Measurements from ENCODE around the gene RUNX1. TPM values are rescaled to one million over a fixed set of nuclear protein-coding genes. Genes with fewer than 3 reads are reported as not detected.

Gene RUNX1
- total RNA-seq, 2 donors from 2014 or later: 21.3 to 23.0 TPM

DNA sequence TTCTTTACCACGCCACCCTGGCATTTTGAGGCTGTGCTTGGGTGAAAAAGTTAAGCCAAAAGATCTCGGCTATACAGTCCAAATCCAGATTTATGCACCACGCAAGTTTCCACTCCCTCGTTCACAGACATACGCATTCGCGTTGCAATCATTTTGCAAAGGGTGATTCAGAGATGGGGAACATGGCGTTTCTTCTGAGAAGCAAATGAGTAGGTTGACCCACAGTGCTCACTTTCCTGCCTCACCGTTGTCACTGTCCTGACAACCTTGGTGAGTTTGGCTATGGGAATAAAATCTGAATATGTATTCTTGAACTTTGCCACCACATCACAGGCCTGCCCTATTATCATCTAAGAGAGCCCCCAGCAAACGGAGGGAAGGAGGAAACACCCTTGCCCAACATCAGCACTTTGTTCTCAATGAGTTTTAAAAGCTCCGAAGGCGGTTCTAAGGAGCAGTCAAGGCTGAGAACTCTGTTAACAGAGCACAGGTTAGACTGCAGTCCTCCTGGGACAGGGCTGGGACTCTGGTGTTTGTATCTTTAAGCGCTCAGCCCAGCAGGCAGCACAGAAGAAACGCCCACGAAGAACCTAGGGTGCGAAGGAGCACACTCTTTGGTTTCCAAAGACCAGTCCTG, 86.4 kb downstream of the RUNX1 start:
- no peak overlapping the region for H3K9ac ChIP-seq (ENCODE audit: low read depth in 2 of 2, low read length in 2 of 2)

DNA sequence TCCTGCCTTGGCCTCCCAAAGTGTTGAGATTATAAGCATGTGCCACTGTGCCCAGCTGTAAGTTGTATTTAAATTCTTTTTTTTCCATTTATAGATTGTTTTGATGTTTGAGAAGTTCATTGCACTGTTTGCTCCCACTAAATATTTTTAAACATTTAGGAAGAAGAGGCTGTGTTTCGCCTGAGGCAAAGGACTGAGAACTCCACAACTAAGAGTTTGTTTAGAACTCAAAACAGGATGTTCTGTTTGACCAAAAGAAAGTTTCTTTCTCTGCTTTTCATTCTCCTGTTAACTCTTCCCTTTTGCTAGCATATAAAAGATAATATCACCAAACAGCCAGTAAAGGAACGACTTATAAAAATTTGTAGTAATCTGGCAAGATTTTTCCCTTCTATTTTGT, 87.0 kb downstream of the RUNX1 start:
- H3K27ac ChIP-seq: no peak overlapping the region
- no peak for DNase-seq
- H3K36me3 ChIP-seq: no peaks in the 10 kb centered on the region
- intact Hi-C loops (cut with DNase I): no loop called here
- H3K27me3 ChIP-seq: no peaks in the 10 kb centered on the region
- TF ChIP-seq, protein P1, sequence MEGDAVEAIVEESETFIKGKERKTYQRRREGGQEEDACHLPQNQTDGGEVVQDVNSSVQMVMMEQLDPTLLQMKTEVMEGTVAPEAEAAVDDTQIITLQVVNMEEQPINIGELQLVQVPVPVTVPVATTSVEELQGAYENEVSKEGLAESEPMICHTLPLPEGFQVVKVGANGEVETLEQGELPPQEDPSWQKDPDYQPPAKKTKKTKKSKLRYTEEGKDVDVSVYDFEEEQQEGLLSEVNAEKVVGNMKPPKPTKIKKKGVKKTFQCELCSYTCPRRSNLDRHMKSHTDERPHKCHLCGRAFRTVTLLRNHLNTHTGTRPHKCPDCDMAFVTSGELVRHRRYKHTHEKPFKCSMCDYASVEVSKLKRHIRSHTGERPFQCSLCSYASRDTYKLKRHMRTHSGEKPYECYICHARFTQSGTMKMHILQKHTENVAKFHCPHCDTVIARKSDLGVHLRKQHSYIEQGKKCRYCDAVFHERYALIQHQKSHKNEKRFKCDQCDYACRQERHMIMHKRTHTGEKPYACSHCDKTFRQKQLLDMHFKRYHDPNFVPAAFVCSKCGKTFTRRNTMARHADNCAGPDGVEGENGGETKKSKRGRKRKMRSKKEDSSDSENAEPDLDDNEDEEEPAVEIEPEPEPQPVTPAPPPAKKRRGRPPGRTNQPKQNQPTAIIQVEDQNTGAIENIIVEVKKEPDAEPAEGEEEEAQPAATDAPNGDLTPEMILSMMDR (IDR thresholded peaks at IDR 0.05): no peak
- H3K4me1 ChIP-seq: no peaks in the 10 kb centered on the region
- no peak overlapping the region for H3K4me3 ChIP-seq
- no peaks in the 10 kb centered on the region for H3K9me3 ChIP-seq
- H3K9ac ChIP-seq (ENCODE audit: low read depth in 2 of 2, low read length in 2 of 2): no peak overlapping the region

More for the DNA sequence above, 86.4 kb downstream of the RUNX1 start:
- TF ChIP-seq, protein P1 (IDR thresholded peaks at IDR 0.05): no peak
- Histone ChIP-seq H3K9me3 (no peaks in the 10 kb centered on the region), H3K4me3 (no peak overlapping the region), H3K4me1 (no peaks in the 10 kb centered on the region), H3K36me3 (no peaks in the 10 kb centered on the region), H3K27me3 (no peaks in the 10 kb centered on the region), H3K27ac (no peak overlapping the region)
- DNase-seq: no peak
- intact Hi-C loops (cut with DNase I): no loop called here

DNA sequence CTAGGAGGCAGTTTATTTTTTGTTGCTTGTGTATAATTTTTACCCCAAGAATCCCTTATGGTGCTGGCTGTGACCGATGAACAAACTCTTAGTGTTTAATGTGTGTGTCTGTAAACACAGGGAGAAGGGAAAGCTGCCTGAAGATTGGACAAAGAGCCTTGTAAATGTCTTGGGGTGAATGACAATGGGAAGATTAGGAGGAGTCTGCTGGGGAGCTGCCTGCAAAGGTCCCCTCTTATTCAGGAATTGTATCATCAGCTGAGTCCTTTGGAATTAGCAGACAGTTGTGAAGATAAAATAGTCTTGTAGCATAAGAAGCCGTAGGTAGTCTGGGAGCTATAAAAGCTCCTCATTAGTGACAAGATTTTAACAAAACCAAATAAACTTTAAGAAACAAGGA, 88.4 kb downstream of the RUNX1 start:
- Histone ChIP-seq H3K4me1 (no peaks in the 10 kb centered on the region), H3K27me3 (no peaks in the 10 kb centered on the region), H3K9ac (ENCODE audit: low read depth in 2 of 2, low read length in 2 of 2) (no peak overlapping the region), H3K4me3 (no peak overlapping the region), H3K9me3 (no peaks in the 10 kb centered on the region), H3K36me3 (no peaks in the 10 kb centered on the region), H3K27ac (no peak overlapping the region)
- DNase-seq: no peak
- intact Hi-C loops (cut with DNase I): no loop called here
- TF ChIP-seq, protein P1 (IDR thresholded peaks at IDR 0.05): no peak

DNA sequence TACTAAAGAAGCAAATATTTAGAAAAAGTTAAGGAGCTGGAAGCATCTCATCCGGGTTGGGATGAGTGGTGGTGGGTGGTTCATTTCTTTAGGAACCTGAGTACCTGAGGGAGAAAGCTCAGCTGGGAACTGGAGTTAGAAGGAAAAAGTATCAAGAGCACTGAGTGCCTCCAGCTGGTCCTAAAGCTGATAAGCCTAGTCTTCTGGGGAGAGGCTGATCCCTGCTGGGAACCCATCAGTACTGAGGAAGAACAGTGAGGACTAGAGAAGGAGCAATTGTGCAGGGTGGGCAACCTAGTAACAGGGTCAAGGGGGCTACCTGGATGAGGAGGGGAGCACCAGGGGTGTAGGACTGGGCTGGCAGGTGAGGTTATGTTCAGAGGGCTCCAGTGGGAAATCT, 89.5 kb downstream of the RUNX1 start:
- intact Hi-C loops (cut with DNase I): no loop called here
- H3K9ac ChIP-seq (ENCODE audit: low read depth in 2 of 2, low read length in 2 of 2): no peak overlapping the region
- no peak for DNase-seq
- H3K36me3 ChIP-seq: no peaks in the 10 kb centered on the region
- TF ChIP-seq, protein P1 (IDR thresholded peaks at IDR 0.05): no peak
- H3K27me3 ChIP-seq: no peaks in the 10 kb centered on the region
- H3K4me1 ChIP-seq: no peaks in the 10 kb centered on the region
- H3K4me3 ChIP-seq: no peak overlapping the region
- no peaks in the 10 kb centered on the region for H3K9me3 ChIP-seq
- H3K27ac ChIP-seq: no peak overlapping the region

DNA sequence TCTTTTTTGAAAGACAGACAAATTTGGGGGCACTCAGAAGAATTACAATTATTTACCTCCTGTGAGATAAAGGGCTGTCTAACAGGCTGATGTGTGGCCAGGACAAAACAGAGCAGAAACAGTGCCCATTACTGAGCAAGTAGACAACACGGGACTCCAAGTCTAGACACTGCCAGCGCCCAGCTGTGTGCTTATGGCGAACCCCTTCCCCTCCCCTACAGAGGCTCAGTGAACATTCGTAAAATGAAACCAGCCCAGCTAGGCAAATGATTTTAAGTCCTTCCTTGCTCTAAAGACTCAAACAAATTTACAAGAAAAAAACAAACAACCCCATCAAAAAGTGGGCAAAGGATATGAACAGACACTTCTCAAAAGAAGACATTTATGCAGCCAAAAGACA, 91.1 kb downstream of the RUNX1 start:
- no peaks in the 10 kb centered on the region for H3K4me1 ChIP-seq
- H3K36me3 ChIP-seq: no peaks in the 10 kb centered on the region
- DNase-seq: no peak
- no peak overlapping the region for H3K27ac ChIP-seq
- TF ChIP-seq, protein P1 (IDR thresholded peaks at IDR 0.05): no peak
- H3K9ac ChIP-seq (ENCODE audit: low read depth in 2 of 2, low read length in 2 of 2): no peak overlapping the region
- no peaks in the 10 kb centered on the region for H3K27me3 ChIP-seq
- H3K4me3 ChIP-seq: no peak overlapping the region
- no peaks in the 10 kb centered on the region for H3K9me3 ChIP-seq
- intact Hi-C loops (cut with DNase I): no loop called here
